ENCODE results near the gene FRAT1. TPM values are rescaled to one million over a fixed set of nuclear protein-coding genes. Genes with fewer than 3 reads are reported as not detected.

The FRAT1 gene
- total RNA-seq, 4 donors from 2014 or later = 4.2 to 22.9 (median 5.9) TPM

GRCh38 chr10:97321804-97322190, 2.7 kb downstream of the FRAT1 start:
- no peak for TF ChIP-seq CTCF (IDR thresholded peaks at IDR 0.05)
- DNase-seq (ENCODE audit: low spot score) = no peak
- ATAC-seq (ENCODE audit: low FRiP score) = no peak

GRCh38 chr10:97323501-97323900, 4.4 kb downstream of the FRAT1 start:
- TF ChIP-seq CTCF (IDR thresholded peaks at IDR 0.05) = no peak
- DNase-seq (ENCODE audit: low spot score) (no peak), ATAC-seq (ENCODE audit: low FRiP score) (no peak)

- ATAC-seq (ENCODE audit: low FRiP score) (no peak), DNase-seq (ENCODE audit: low spot score) (no peak)
- no peak for TF ChIP-seq CTCF (IDR thresholded peaks at IDR 0.05)
Observed at GRCh38 chr10:97325754-97326153, 6.7 kb downstream of the FRAT1 start.

GRCh38 chr10:97327348-97328294, 8.6 kb downstream of the FRAT1 start:
- ATAC-seq (ENCODE audit: low FRiP score) (no peak), DNase-seq (ENCODE audit: low spot score) (no peak)
- no peak for TF ChIP-seq CTCF (IDR thresholded peaks at IDR 0.05)

- DNase-seq (ENCODE audit: low spot score) = no peak
- no peak for ATAC-seq (ENCODE audit: low FRiP score)
- no peak for TF ChIP-seq CTCF (IDR thresholded peaks at IDR 0.05)
Observed at GRCh38 chr10:97328646-97329453, 9.8 kb downstream of the FRAT1 start.

GRCh38 chr10:97329766-97330165, 10.7 kb downstream of the FRAT1 start:
- no peak for ATAC-seq (ENCODE audit: low FRiP score)
- no peak for DNase-seq (ENCODE audit: low spot score)
- no peak for TF ChIP-seq CTCF (IDR thresholded peaks at IDR 0.05)

Measured in omental fat pad (tissue), 4 donors.